DOHH2 (cell line): ENCODE measurements around the gene PCSK9.

Experiments
- EZH2phosphoT487 ChIP-seq: fragments of 200-600 bp; sonication (generic); IDR thresholded peaks from 2 replicates; pipeline ENCODE4 v1.6.1; 2017; ENCODE audit warnings: borderline replicate concordance, mild to moderate bottlenecking, antibody characterized with exemption, low read length, moderate library complexity, mixed read lengths
- TF ChIP-seq, protein P1 (sequence below): fragments of 200-600 bp; sonication (generic); IDR thresholded peaks from one replicate; pipeline ENCODE4 v1.5.1; 2014; ENCODE audit warnings: antibody characterized with exemption, mild to moderate bottlenecking, low read depth, low read length; ENCODE audit not compliant: poor library complexity, severe bottlenecking

DNA sequence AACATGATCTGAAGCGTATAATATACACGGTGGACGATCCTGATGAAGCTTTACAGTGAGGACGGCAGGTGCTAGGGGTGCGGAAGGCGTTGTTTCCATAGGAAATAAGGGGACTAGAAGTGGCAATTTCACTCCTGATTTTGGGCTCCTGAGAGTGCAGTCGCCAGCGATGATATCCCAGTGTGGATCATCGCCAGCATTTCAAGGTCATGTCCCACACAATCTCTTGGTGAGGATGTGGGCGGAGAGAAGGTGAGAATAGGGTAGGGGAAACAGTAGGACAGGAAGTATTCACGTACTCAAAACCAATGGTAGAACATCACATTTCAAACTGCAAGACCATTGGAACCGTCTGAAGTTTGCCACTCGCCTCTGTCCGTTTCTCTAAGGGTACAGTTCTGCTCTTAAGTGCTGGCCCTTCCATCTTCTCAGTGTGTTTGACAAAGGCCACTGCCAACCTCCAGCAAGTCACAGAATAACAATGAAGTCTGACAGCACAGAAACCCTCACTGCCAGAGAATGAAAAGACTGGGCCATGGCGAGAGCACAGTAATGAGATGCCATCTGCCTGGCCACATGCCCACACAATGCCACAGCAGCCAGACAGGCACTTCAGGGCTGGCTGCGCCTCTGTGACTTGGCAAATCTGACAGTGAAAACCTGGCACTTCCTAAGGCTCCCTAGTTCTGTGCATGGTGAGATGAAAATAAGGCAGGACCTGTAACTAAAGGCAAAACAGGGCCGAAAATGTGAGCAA is 27.9 kb downstream of the PCSK9 start:
- TF ChIP-seq, protein P1, sequence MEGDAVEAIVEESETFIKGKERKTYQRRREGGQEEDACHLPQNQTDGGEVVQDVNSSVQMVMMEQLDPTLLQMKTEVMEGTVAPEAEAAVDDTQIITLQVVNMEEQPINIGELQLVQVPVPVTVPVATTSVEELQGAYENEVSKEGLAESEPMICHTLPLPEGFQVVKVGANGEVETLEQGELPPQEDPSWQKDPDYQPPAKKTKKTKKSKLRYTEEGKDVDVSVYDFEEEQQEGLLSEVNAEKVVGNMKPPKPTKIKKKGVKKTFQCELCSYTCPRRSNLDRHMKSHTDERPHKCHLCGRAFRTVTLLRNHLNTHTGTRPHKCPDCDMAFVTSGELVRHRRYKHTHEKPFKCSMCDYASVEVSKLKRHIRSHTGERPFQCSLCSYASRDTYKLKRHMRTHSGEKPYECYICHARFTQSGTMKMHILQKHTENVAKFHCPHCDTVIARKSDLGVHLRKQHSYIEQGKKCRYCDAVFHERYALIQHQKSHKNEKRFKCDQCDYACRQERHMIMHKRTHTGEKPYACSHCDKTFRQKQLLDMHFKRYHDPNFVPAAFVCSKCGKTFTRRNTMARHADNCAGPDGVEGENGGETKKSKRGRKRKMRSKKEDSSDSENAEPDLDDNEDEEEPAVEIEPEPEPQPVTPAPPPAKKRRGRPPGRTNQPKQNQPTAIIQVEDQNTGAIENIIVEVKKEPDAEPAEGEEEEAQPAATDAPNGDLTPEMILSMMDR, result no peak
- TF ChIP-seq EZH2phosphoT487, result no peak
